GM12878 (cell line): ENCODE measurements around the gene METAP2. TPM values are rescaled to one million over a fixed set of nuclear protein-coding genes. Genes with fewer than 3 reads are reported as not detected.

Source experiments
- ATAC-seq: fragments of 200-7000 bp; cut with Tn5 transposase; 3 replicates; pipeline ENCODE4 v1.9.1; 2020; ENCODE audit warnings: mild to moderate bottlenecking, moderate library complexity
- BruUV-seq: library from RNA; stranded (reverse); fragments of 400-500 nt; replicated peaks from 2 replicates; lab custom pipeline; 2021; lab: Mats Ljungman, UMichigan
- CTCF ChIA-PET: fragments of 300-600 bp; sonication (Branson Sonifier 250); formaldehyde crosslinking; extraction: SDS; loops from one replicate; lab custom pipeline; 2021; ENCODE audit warnings: inconsistent platforms; lab: Yijun Ruan, JAX
- POLR2A ChIA-PET: fragments of 350-600 bp; formaldehyde crosslinking; extraction: SDS; loops from one replicate; lab custom pipeline; 2021; ENCODE audit warnings: inconsistent platforms; lab: Charles Lee
- RAD21 ChIA-PET: fragments of 300-600 bp; sonication (Branson Sonifier 250); formaldehyde crosslinking; loops from one replicate; lab custom pipeline; 2023; ENCODE audit warnings: antibody characterized with exemption; ENCODE audit not compliant: unreplicated experiment; lab: Charles Lee
- SMC1A ChIA-PET: fragments of 300-600 bp; sonication (Branson Sonifier 250); formaldehyde crosslinking; loops from one replicate; lab custom pipeline; 2023; ENCODE audit not compliant: unreplicated experiment, uncharacterized antibody; lab: Charles Lee
- DNase-seq: peaks from one replicate; pipeline ENCODE4 v3.0.0-alpha.2; 2011; ENCODE audit warnings: low read depth, low spot score
- FAIRE-seq: peaks from 3 replicates; lab custom pipeline; 2011; peaks lifted over from hg19 to GRCh38; lab: Jason Lieb, UNC
- H2AFZ ChIP-seq: 2 replicates; pipeline ENCODE4 v1.6.0; 2011; ENCODE audit warnings: low read depth, low read length, control low read depth; ENCODE audit not compliant: control insufficient read depth
- H3K27ac ChIP-seq: 2 replicates; pipeline ENCODE4 v1.5.1; 2011; ENCODE audit warnings: control low read depth; ENCODE audit not compliant: control insufficient read depth, insufficient read depth
- H3K27me3 ChIP-seq, 2 experiments: replicated peaks in 1 of 2; 2 replicates each; pipeline versions ENCODE4 v1.6.0 to v1.6.1; 2011; ENCODE audit warnings: low read length in 1 of 2; ENCODE audit not compliant: control insufficient read depth in 2 of 2, insufficient read depth in 2 of 2
- H3K36me3 ChIP-seq, 2 experiments: 2 replicates each; pipeline ENCODE4 v1.5.1; 2011; ENCODE audit warnings: low read length in 1 of 2; ENCODE audit not compliant: control insufficient read depth in 2 of 2, insufficient read depth in 2 of 2
- H3K4me1 ChIP-seq: 2 replicates; pipeline ENCODE4 v1.6.1; 2011; ENCODE audit warnings: mild to moderate bottlenecking, low read length, moderate library complexity, mixed read lengths; ENCODE audit not compliant: control insufficient read depth, insufficient read depth
- H3K4me2 ChIP-seq: 2 replicates; pipeline ENCODE4 v1.6.0; 2011; ENCODE audit warnings: control low read depth; ENCODE audit not compliant: control insufficient read depth, insufficient read depth
- H3K4me3 ChIP-seq: fragments of 200-600 bp; sonication (generic); 2 replicates; pipeline ENCODE4 v1.5.1; 2016
- H3K79me2 ChIP-seq: 2 replicates; pipeline ENCODE4 v1.6.0; 2011; ENCODE audit warnings: low read length; ENCODE audit not compliant: control insufficient read depth, insufficient read depth
- H3K9ac ChIP-seq: 2 replicates; pipeline ENCODE4 v1.8.0; 2011; ENCODE audit warnings: low read length, control low read depth, mixed read lengths; ENCODE audit not compliant: control insufficient read depth, insufficient read depth
- H3K9me3 ChIP-seq: replicated peaks from 3 replicates; pipeline ENCODE4 v1.5.1; 2011; ENCODE audit warnings: mild to moderate bottlenecking, low read length; ENCODE audit not compliant: control insufficient read depth, insufficient read depth
- H4K20me1 ChIP-seq: 2 replicates; pipeline ENCODE4 v1.6.0; 2011; ENCODE audit not compliant: control insufficient read depth, insufficient read depth
- BRCA1 ChIP-seq: IDR thresholded peaks from 2 replicates; pipeline ENCODE4 v1.6.1; 2011; ENCODE audit warnings: low read depth, low read length, improper control_type of control experiment
- CHD1 ChIP-seq: IDR thresholded peaks from 2 replicates; pipeline ENCODE4 v1.6.1; 2012; ENCODE audit warnings: low read depth, low read length, improper control_type of control experiment
- FOS ChIP-seq: IDR thresholded peaks from 3 replicates; pipeline ENCODE4 v1.6.1; 2011; ENCODE audit warnings: borderline replicate concordance; ENCODE audit not compliant: insufficient read length; ENCODE audit errors: extremely low read depth
- MYC ChIP-seq: IDR thresholded peaks from 2 replicates; pipeline ENCODE4 v1.6.1; 2011; ENCODE audit warnings: mild to moderate bottlenecking, low read length, moderate library complexity, inconsistent platforms; ENCODE audit not compliant: insufficient read depth, insufficient replicate concordance, insufficient read length, severe bottlenecking
- NBN ChIP-seq: fragments of 450-650 bp; IDR thresholded peaks from 2 replicates; pipeline ENCODE4 v1.6.1; 2016
- NR2C2 ChIP-seq: IDR thresholded peaks from 2 replicates; pipeline ENCODE4 v1.6.1; 2011; ENCODE audit warnings: borderline replicate concordance, low read depth; ENCODE audit not compliant: control insufficient read depth, insufficient read length
- POLR2A ChIP-seq: IDR thresholded peaks from 2 replicates; pipeline ENCODE4 v1.6.1; 2011; ENCODE audit warnings: low read depth, mild to moderate bottlenecking, low read length
- RCOR1 ChIP-seq: conservative IDR thresholded peaks from 2 replicates; pipeline ENCODE4 v1.6.1; 2012; ENCODE audit warnings: low read depth, low read length, improper control_type of control experiment
- RELA ChIP-seq: fragments of 450-650 bp; IDR thresholded peaks from 2 replicates; pipeline ENCODE4 v1.8.0; 2014; ENCODE audit warnings: borderline replicate concordance; ENCODE audit not compliant: partially characterized antibody
- RUNX3 ChIP-seq: IDR thresholded peaks from 2 replicates; pipeline ENCODE4 v1.6.1; 2012; ENCODE audit warnings: low read length, inconsistent platforms
- SPI1 ChIP-seq: IDR thresholded peaks from 2 replicates; pipeline ENCODE4 v1.6.1; 2011; ENCODE audit warnings: low read depth, mild to moderate bottlenecking, low read length, moderate library complexity, borderline replicate concordance; ENCODE audit not compliant: insufficient read depth
- WRNIP1 ChIP-seq: IDR thresholded peaks from 2 replicates; pipeline ENCODE4 v1.6.1; 2011; ENCODE audit warnings: low read depth, low read length, improper control_type of control experiment, borderline replicate concordance
- YBX1 ChIP-seq: fragments of 450-650 bp; IDR thresholded peaks from 2 replicates; pipeline ENCODE4 v1.6.1; 2016; ENCODE audit warnings: antibody characterized with exemption
- WGBS: methylation state at CpG from one replicate; pipeline ENCODE4 v1.1.6; 2016; ENCODE audit warnings: low lambda C conversion rate; ENCODE audit not compliant: insufficient replicate concordance, insufficient coverage; ENCODE audit errors: missing lambda C conversion rate; 5-methylcytosine and 5-hydroxymethylcytosine counted together
- in situ Hi-C: fragments of 300-500 bp; cut with MboI; formaldehyde crosslinking; loops from 9 replicates; pipeline ENCODE4 v1.14.3; 2018; ENCODE audit warnings: mixed read lengths
- intact Hi-C: fragments of 100-400 bp; cut with micrococcal nuclease; formaldehyde crosslinking; loops from one replicate; pipeline ENCODE4 v1.14.2; 2022; ENCODE audit not compliant: unreplicated experiment
- polyA plus RNA-seq, 11 experiments: library from polyadenylated mRNA; depleted of rRNA in 4 of 11; unstranded in 6 of 11; stranded (reverse) in 5 of 11; fragments of >200 nt; fragmentation: Nextera tagmentation in 4 of 11; fragmentation: Illumina TruSeq in 1 of 11; extraction: Ambion mirVana in 4 of 11; extraction: Trizol in 1 of 11; gene quantifications; 1 replicate in 1 of 11; 2 replicates in 10 of 11; pipeline versions ENCODE4 v1.2.1 to v1.2.3, GENCODE V29; 2011 to 2016; ENCODE audit warnings: inconsistent platforms in 2 of 11, missing spikeins in 2 of 11, low read depth in 1 of 11
- total RNA-seq, 4 experiments: library from RNA; depleted of rRNA in 3 of 4; stranded (reverse); fragments of >200 nt in 3 of 4; fragmentation: Illumina TruSeq in 1 of 4; extraction: Trizol in 1 of 4; gene quantifications; 2 replicates each; pipeline versions ENCODE4 v1.2.1 to v1.2.3, GENCODE V29; 2013 to 2021
- TF ChIP-seq, protein P1 (sequence below): IDR thresholded peaks from 2 replicates; pipeline ENCODE4 v1.6.1; 2011; ENCODE audit warnings: low read depth, mild to moderate bottlenecking, low read length, moderate library complexity, borderline replicate concordance; ENCODE audit errors: extremely low read depth
- TF ChIP-seq, protein P2 (sequence below): fragments of 150-350 bp; IDR thresholded peaks from 2 replicates; pipeline ENCODE4 v1.6.1; 2014; ENCODE audit warnings: mild to moderate bottlenecking, low read depth, low read length

The METAP2 gene
- total and polyA plus RNA-seq, 10 of the 15 experiments (the other 5 are each of a cell fraction or from before 2014, with no cell fraction given), result 50.7 to 132 (median 73.9) TPM

DNA sequence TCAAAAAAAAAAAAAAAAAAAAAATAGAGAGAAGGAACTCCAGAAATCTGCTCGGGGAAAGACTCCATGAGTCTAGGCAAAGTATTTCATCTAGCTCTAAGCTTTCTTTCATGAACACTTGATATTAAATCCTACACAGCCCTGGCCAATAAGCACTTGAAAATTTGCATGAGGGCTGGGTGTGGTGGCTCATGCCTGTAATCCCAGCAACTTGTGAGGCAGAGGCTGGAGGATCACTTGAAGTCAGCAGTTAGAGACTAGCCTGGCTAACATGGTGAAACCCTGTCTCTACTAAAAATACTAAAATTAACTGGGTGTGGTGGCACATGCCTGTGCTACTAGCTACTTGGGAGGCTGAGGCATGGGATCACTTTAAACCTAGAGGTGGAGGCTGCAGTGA lies 13.1 kb upstream of the METAP2 start:
- Histone ChIP-seq H3K4me2 (no peak overlapping the region), H3K79me2 (no peaks in the 10 kb centered on the region), H3K27me3 (no peaks in the 10 kb centered on the region), H2AFZ (no peak overlapping the region), H3K36me3 (no peaks in the 10 kb centered on the region), H4K20me1 (no peaks in the 10 kb centered on the region), H3K27ac (no peak overlapping the region), H3K9me3 (no peaks in the 10 kb centered on the region; the same call in 2 of the 3 replicates), H3K4me1 (no peaks in the 10 kb centered on the region)
- in situ Hi-C loops, result no loop called here
- FAIRE-seq, result no peak
- BruUV-seq, result no TSS peak
- ChIA-PET SMC1A (interaction anchor here (0.6 kb wide), 1 partner anchor 13 kb away, joined by 3 read pairs; no protein-coding TSS in a partner anchor), POLR2A (interaction anchor here (0.6 kb wide), 1 partner anchor 137 kb away, joined by 3 read pairs; no protein-coding TSS in a partner anchor), CTCF (interaction anchor here (0.6 kb wide), 1 partner anchor 157 kb away, joined by 3 read pairs; no protein-coding TSS in a partner anchor)
- no peak for DNase-seq
- 82% methylated on average over 1 of the region's 1 CpG for WGBS
- ATAC-seq, result no peak
- TF ChIP-seq, protein P1, sequence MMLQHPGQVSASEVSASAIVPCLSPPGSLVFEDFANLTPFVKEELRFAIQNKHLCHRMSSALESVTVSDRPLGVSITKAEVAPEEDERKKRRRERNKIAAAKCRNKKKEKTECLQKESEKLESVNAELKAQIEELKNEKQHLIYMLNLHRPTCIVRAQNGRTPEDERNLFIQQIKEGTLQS, result no peak
- TF ChIP-seq CHD1, result no peak
- TF ChIP-seq SPI1, result no peak
- no peak for TF ChIP-seq NBN
- TF ChIP-seq RCOR1, result no peak
- TF ChIP-seq, protein P2, sequence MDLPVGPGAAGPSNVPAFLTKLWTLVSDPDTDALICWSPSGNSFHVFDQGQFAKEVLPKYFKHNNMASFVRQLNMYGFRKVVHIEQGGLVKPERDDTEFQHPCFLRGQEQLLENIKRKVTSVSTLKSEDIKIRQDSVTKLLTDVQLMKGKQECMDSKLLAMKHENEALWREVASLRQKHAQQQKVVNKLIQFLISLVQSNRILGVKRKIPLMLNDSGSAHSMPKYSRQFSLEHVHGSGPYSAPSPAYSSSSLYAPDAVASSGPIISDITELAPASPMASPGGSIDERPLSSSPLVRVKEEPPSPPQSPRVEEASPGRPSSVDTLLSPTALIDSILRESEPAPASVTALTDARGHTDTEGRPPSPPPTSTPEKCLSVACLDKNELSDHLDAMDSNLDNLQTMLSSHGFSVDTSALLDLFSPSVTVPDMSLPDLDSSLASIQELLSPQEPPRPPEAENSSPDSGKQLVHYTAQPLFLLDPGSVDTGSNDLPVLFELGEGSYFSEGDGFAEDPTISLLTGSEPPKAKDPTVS, result no peak
- TF ChIP-seq FOS, result no peak
- TF ChIP-seq MYC, result no peak
- TF ChIP-seq BRCA1, result no peak
- no peak for TF ChIP-seq NR2C2
- TF ChIP-seq YBX1, result no peak
- TF ChIP-seq RELA, result no peak
- TF ChIP-seq POLR2A, result no peak
- no peak for TF ChIP-seq WRNIP1
- no peak for TF ChIP-seq RUNX3
- TF ChIP-seq, all 136 proteins: peak for 0
- Histone ChIP-seq H3K4me3 (no peak overlapping the region), H3K9ac (no peak overlapping the region)
- RAD21 ChIA-PET, result no interaction called here
- intact Hi-C loops, result no loop called here
